ENCODE measurements around the gene TTLL13.
A peak's percentile ranks its signal among the peaks of the same experiment; 100 is the strongest.
"Not testable (repeated sequence)": the region's sequence is repeated elsewhere in the genome, so short reads cannot be mapped to it uniquely, and the experiment has no call there.

The TTLL13 gene

GRCh38 chr15:90294601-90295269 lies 45.4 kb downstream of the TTLL13 start:
- peak; percentile 17 for TF ChIP-seq CTCF (IDR thresholded peaks at IDR 0.05; ENCODE audit: low read depth, low read length)
- H3K4me3 ChIP-seq (replicated peaks in 1 of 2; ENCODE audit: low read depth in 2 of 2, low read length in 2 of 2): no peak overlapping the region
- no peak for DNase-seq (ENCODE audit: low read depth in 2 of 2)

- no peak overlapping the region for H3K4me3 ChIP-seq (replicated peaks in 1 of 2; ENCODE audit: low read depth in 2 of 2, low read length in 2 of 2)
- no peak for DNase-seq (ENCODE audit: low read depth in 2 of 2)
- TF ChIP-seq CTCF (IDR thresholded peaks at IDR 0.05; ENCODE audit: low read depth, low read length): no peak
Measured at GRCh38 chr15:90295270-90295648, 45.9 kb downstream of the TTLL13 start.

GRCh38 chr15:90296316-90296884 lies 47.0 kb downstream of the TTLL13 start:
- DNase-seq (ENCODE audit: low read depth in 2 of 2): peak in 1 of 2 donors; percentile 45
- H3K4me3 ChIP-seq (replicated peaks in 1 of 2; ENCODE audit: low read depth in 2 of 2, low read length in 2 of 2): not testable (repeated sequence)

GRCh38 chr15:90297021-90297420 lies 47.7 kb downstream of the TTLL13 start:
- DNase-seq (ENCODE audit: low read depth in 2 of 2): no peak
- no peak overlapping the region for H3K4me3 ChIP-seq (replicated peaks in 1 of 2; ENCODE audit: low read depth in 2 of 2, low read length in 2 of 2)
- no peak for TF ChIP-seq CTCF (IDR thresholded peaks at IDR 0.05; ENCODE audit: low read depth, low read length)

GRCh38 chr15:90300541-90300940 lies 51.2 kb downstream of the TTLL13 start:
- no peak for DNase-seq (ENCODE audit: low read depth in 2 of 2)
- H3K4me3 ChIP-seq (replicated peaks in 1 of 2; ENCODE audit: low read depth in 2 of 2, low read length in 2 of 2): no peak overlapping the region
- no peak for TF ChIP-seq CTCF (IDR thresholded peaks at IDR 0.05; ENCODE audit: low read depth, low read length)

GRCh38 chr15:90300988-90301706 lies 51.8 kb downstream of the TTLL13 start:
- TF ChIP-seq CTCF (IDR thresholded peaks at IDR 0.05; ENCODE audit: low read depth, low read length): peak; percentile 92
- no peak overlapping the region for H3K4me3 ChIP-seq (replicated peaks in 1 of 2; ENCODE audit: low read depth in 2 of 2, low read length in 2 of 2)
- DNase-seq (ENCODE audit: low read depth in 2 of 2): peak; percentile 51 to 65

- H3K4me3 ChIP-seq (replicated peaks in 1 of 2; ENCODE audit: low read depth in 2 of 2, low read length in 2 of 2): no peak overlapping the region
- DNase-seq (ENCODE audit: low read depth in 2 of 2): no peak
- no peak for TF ChIP-seq CTCF (IDR thresholded peaks at IDR 0.05; ENCODE audit: low read depth, low read length)
Measured at GRCh38 chr15:90301707-90302300, 52.4 kb downstream of the TTLL13 start.

GRCh38 chr15:90305355-90305754 lies 56.0 kb downstream of the TTLL13 start:
- not testable (repeated sequence) for H3K4me3 ChIP-seq (replicated peaks in 1 of 2; ENCODE audit: low read depth in 2 of 2, low read length in 2 of 2); DNase-seq (ENCODE audit: low read depth in 2 of 2)
